Smooth muscle cell of bladder (primary cell): ENCODE results near the gene KLRC3. TPM values are rescaled to one million over a fixed set of nuclear protein-coding genes. Genes with fewer than 3 reads are reported as not detected.

Source experiments
- total RNA-seq: library from RNA; depleted of rRNA; stranded (reverse); fragments of >200 nt; gene quantifications from 2 replicates; pipeline ENCODE4 v1.2.3, GENCODE V29; 2014

Gene KLRC3
- total RNA-seq = not detected in 2 replicates

DNA sequence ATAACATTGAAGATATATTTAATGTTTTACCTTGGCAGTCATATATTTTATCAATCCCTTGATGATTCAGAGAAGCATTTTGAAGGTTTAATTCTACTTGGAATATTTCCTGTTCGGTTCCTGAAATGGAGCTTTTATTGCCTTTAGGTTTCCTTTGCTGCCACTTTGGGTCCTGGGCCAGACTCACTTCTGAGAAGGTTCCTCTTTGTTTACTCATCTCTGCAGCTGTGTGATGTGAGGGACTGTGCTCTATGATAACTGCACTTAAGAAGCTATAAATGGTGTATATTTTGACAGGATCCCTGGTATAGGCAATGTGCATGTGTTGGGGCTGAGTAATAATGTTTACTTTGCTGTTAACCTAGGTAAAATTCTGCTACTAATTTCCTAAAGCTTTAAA, at the start of gene KLRC3:
KLRC3 (minus strand) TSS at position 262 of the 400 bp plus-strand sequence; CDS start at position 217, 45 bp downstream.

DNA sequence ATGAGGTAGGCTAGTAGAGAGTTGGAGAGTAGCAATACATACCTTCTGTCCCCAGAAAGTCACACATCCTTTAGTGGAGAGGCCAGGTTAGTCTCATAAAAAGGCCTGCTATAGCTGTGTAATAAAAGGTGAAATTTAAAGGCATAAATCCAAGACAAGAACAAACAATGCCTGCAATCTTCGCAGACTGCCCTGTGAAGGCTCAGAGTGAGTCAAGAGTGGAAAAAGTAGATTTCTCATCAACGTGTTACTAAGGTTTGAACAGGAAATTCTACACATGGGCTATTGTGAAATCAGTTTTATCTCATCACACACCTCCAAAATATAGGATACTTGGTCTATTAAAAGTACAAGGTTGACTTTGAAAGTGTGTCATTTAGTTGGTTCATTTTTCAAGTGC, 32.8 kb upstream of the KLRC3 start, which contains the start of gene KLRC1:
KLRC1 (minus strand) TSS at position 222 of the 400 bp plus-strand sequence. CDS start 2,221 bp downstream, outside the sequence.

DNA sequence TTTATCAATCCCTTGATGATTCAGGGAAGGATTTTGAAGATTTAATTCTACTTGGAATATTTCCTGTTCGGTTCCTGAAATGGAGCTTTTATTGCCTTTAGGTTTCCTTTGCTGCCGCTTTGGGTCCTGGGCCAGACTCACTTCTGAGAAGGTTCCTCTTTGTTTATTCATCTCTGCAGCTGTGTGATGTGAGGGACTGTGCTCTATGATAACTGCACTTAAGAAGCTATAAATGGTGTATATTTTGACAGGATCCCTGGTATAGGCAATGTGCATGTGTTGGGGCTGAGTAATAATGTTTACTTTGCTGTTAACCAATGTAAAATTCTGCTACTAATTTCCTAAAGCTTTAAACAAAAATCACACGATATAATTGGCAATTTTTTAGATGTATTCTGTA, 15.4 kb upstream of the KLRC3 start, which contains the start of gene KLRC2:
KLRC2 (minus strand) TSS at position 195 of the 400 bp plus-strand sequence; CDS start at position 171, 24 bp downstream.

GRCh38 chr12:10409392-10409791, 11.0 kb downstream of the KLRC3 start, which contains the start of gene KLRC4:
TSS of gene KLRC4 (minus strand) at chr12:10409757. CDS start at chr12:10409575, 182 bp downstream.

DNA sequence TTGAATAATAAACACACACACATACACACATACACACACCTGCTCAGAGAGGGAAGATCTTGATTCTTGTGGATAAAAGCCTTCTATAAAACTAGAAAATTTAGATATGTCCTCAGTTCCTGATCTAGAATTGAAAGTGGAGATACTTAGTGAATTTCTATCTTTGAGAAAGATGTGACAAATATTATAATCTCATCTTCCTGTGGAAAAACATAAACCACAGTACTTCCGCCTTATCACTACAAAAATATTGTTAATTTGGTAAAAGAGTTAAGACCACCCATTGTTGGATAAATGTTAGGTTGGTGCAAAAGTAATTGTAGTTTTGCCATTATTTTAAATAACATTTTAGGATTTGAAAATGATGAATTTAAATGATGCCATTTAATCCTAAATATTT, 30.5 kb downstream of the KLRC3 start, which contains the start of gene KLRK1:
KLRK1 (minus strand) TSS at position 138 of the 400 bp plus-strand sequence. CDS start 1,231 bp downstream, outside the sequence.

Other genes with a start within 250 kb of the KLRC3 start
- 0.92 and 3.1 TPM in 2 replicates for gene OLR1, start 248.5 kb downstream of the KLRC3 start, total RNA-seq
- 0.09 and 0.14 TPM in 2 replicates for gene TMEM52B, start 241.6 kb downstream of the KLRC3 start, total RNA-seq
- 71.4 and 77.6 TPM in 2 replicates for gene GABARAPL1, start 207.7 kb downstream of the KLRC3 start, total RNA-seq
- under 0.01 and 0.46 TPM in 2 replicates for gene KLRD1, start 112.7 kb downstream of the KLRC3 start, total RNA-seq
- not detected in 2 replicates for gene KLRK1, start 30.6 kb downstream of the KLRC3 start, total RNA-seq
- gene KLRC4, start 10.8 kb downstream of the KLRC3 start, total RNA-seq = not detected in 2 replicates
- not detected in 2 replicates for gene KLRC2, start 15.4 kb upstream of the KLRC3 start, total RNA-seq
- gene KLRC1, start 32.8 kb upstream of the KLRC3 start, total RNA-seq = not detected in 2 replicates
- 0.92 and 16.2 TPM in 2 replicates for gene EIF2S3B, start 85.3 kb upstream of the KLRC3 start, total RNA-seq
- gene MAGOHB, start 193.0 kb upstream of the KLRC3 start, total RNA-seq = 16.4 and 22.8 TPM in 2 replicates